Measurements from ENCODE around the gene ZBTB38.
A peak's percentile ranks its signal among the peaks of the same experiment; 100 is the strongest.

Gene ZBTB38

GRCh38 chr3:141367038-141367730 is 1.1 kb upstream of the ZBTB38 start:
- DNase-seq (ENCODE audit: low read depth in 1 of 2, low spot score in 1 of 2): no peak

GRCh38 chr3:141368925-141369794 is 856 bp downstream of the ZBTB38 start:
- no peak for DNase-seq (ENCODE audit: low read depth in 1 of 2, low spot score in 1 of 2)

- peak in 1 of 2 donors; percentile 13 for DNase-seq (ENCODE audit: low read depth in 1 of 2, low spot score in 1 of 2)
Observed at GRCh38 chr3:141370065-141370533, 1.8 kb downstream of the ZBTB38 start.

- no peak for DNase-seq (ENCODE audit: low read depth in 1 of 2, low spot score in 1 of 2)
Observed at GRCh38 chr3:141371882-141372281, 3.6 kb downstream of the ZBTB38 start.

GRCh38 chr3:141372656-141373055 is 4.4 kb downstream of the ZBTB38 start:
- no peak for DNase-seq (ENCODE audit: low read depth in 1 of 2, low spot score in 1 of 2)

GRCh38 chr3:141373232-141373631 is 4.9 kb downstream of the ZBTB38 start:
- DNase-seq (ENCODE audit: low read depth in 1 of 2, low spot score in 1 of 2): no peak

- no peak for DNase-seq (ENCODE audit: low read depth in 1 of 2, low spot score in 1 of 2)
Observed at GRCh38 chr3:141373768-141374526, 5.6 kb downstream of the ZBTB38 start.

GRCh38 chr3:141375381-141376301 is 7.3 kb downstream of the ZBTB38 start:
- no peak for DNase-seq (ENCODE audit: low read depth in 1 of 2, low spot score in 1 of 2)

GRCh38 chr3:141377377-141377776 is 9.1 kb downstream of the ZBTB38 start:
- DNase-seq (ENCODE audit: low read depth in 1 of 2, low spot score in 1 of 2): no peak

- no peak for DNase-seq (ENCODE audit: low read depth in 1 of 2, low spot score in 1 of 2)
Observed at GRCh38 chr3:141378556-141378955, 10.3 kb downstream of the ZBTB38 start.

- no peak for DNase-seq (ENCODE audit: low read depth in 1 of 2, low spot score in 1 of 2)
Observed at GRCh38 chr3:141379250-141379966, 11.1 kb downstream of the ZBTB38 start.

- DNase-seq (ENCODE audit: low read depth in 1 of 2, low spot score in 1 of 2): no peak
Observed at GRCh38 chr3:141380279-141380678, 12.0 kb downstream of the ZBTB38 start.

- no peak for DNase-seq (ENCODE audit: low read depth in 1 of 2, low spot score in 1 of 2)
Observed at GRCh38 chr3:141380987-141381386, 12.7 kb downstream of the ZBTB38 start.

- no peak for DNase-seq (ENCODE audit: low read depth in 1 of 2, low spot score in 1 of 2)
Observed at GRCh38 chr3:141382571-141382970, 14.3 kb downstream of the ZBTB38 start.

- DNase-seq (ENCODE audit: low read depth in 1 of 2, low spot score in 1 of 2): no peak
Observed at GRCh38 chr3:141383555-141384129, 15.3 kb downstream of the ZBTB38 start.

GRCh38 chr3:141384157-141384556 is 15.9 kb downstream of the ZBTB38 start:
- DNase-seq (ENCODE audit: low read depth in 1 of 2, low spot score in 1 of 2): no peak

GRCh38 chr3:141384575-141384974 is 16.3 kb downstream of the ZBTB38 start:
- no peak for DNase-seq (ENCODE audit: low read depth in 1 of 2, low spot score in 1 of 2)

GRCh38 chr3:141385406-141386125 is 17.3 kb downstream of the ZBTB38 start:
- no peak for DNase-seq (ENCODE audit: low read depth in 1 of 2, low spot score in 1 of 2)

- DNase-seq (ENCODE audit: low read depth in 1 of 2, low spot score in 1 of 2): no peak
Observed at GRCh38 chr3:141386126-141386488, 17.8 kb downstream of the ZBTB38 start.

All from stimulated activated CD4-positive, alpha-beta T cell treated with anti-CD3 and anti-CD28 coated beads, Interleukin-15, amount 100 ng/mL, for 1 hour (primary cell).